GM19395 (cell line): ENCODE results near the gene DIS3L2.

Source experiments
- ATAC-seq: cut with Tn5 transposase; IDR thresholded peaks from one replicate; pipeline ENCODE4 v1.9.1; 2021; ENCODE audit warnings: mild to moderate bottlenecking, moderate library complexity; ENCODE audit not compliant: unreplicated experiment

Gene DIS3L2

GRCh38 chr2:232225429-232225828 is 263.9 kb downstream of the DIS3L2 start:
- ATAC-seq, result no peak

DNA sequence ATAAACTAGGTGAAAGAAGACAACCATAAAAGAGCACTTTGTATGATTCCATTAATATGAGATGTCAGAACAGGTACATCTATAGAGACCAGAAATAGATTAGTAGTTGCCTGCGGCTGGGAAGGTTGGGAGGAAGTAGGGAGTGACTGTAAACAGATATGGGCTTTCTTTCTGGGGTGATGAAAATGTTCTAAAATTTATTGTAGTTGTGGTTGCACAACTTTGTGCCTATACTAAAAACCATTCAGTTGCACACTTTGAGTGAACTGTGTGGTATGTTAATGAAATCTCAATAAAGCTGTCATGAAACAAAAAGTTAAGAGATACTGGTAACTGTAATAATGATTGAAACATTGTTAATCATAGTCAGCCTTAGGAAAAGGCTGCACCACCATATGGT is 264.4 kb downstream of the DIS3L2 start:
- no peak for ATAC-seq

DNA sequence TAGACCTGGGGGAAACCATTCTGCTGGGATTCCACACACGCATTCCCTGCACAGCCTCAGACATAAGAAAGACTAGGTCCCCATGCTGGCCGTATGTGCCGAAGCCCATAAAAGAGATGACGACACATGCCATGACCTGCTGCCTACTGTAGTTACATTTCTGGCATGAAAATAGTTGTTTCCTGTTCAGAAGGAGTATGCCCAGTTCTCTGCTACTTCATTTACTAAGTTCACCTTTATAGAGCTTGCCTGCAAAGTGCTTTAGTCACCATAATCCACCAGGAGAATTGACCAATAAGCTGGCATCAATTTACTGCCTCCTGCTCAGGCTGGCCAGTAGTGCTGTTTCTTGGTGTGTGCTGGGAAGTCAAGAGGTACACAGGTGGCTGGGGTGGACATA is 266.8 kb downstream of the DIS3L2 start:
- no peak for ATAC-seq

GRCh38 chr2:232228971-232229894 is 267.7 kb downstream of the DIS3L2 start:
- no peak for ATAC-seq

DNA sequence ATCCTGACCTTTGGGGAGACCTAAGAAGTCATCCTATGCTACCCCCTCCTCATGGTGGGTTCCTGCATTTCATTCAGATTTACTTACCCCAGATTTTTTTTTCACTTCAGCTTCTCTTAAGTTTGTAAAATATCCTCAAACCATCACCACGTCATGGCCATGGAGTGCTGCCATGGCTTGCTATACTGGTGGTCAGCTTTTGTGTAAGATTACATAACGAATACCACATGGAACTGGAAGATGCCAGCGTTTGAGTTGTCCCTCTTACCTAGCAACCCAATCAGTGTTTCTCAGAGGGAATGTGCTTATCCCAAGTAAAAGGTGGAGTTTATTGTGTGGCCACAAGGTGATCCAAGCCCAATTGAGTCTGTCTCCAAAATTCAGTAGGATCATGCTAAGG is 268.4 kb downstream of the DIS3L2 start:
- ATAC-seq, result no peak

- ATAC-seq, result no peak
Measured at GRCh38 chr2:232230560-232230959, 269.0 kb downstream of the DIS3L2 start.

- no peak for ATAC-seq
Measured at GRCh38 chr2:232231554-232231953, 270.0 kb downstream of the DIS3L2 start.

GRCh38 chr2:232232915-232233314 is 271.4 kb downstream of the DIS3L2 start:
- ATAC-seq, result no peak

DNA sequence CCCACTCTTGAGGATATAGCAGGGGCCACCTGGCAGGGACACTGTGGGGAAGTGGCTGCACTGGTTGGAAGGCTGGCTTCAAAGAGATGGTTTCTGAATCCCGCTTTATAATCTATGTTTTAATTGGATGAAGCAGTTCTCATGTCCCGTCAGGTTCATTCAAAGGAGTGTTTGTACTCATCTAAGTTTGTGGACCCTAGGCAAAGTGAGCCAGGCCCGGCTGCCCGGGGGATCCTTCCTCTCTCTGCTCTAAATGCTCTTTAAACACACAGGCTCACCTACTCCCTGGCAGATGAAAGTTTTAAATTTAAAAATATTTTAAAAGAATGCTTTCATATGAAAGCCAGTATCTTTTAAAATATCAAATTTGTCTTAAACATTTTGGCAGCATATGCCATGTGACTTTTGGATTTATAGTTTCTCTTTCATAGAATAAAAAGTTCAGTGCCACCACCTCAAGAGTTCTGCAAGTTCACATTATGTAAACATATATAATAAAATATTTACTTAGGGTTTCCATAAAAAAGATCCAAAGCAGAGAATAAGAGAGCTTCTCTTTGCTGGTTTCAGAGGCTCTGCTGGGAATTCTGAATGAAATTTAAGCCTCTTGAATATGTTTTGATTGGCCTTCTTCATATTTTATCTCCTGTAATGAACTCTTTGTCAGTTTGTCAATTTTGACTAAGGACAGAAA is 273.6 kb downstream of the DIS3L2 start:
- no peak for ATAC-seq

DNA sequence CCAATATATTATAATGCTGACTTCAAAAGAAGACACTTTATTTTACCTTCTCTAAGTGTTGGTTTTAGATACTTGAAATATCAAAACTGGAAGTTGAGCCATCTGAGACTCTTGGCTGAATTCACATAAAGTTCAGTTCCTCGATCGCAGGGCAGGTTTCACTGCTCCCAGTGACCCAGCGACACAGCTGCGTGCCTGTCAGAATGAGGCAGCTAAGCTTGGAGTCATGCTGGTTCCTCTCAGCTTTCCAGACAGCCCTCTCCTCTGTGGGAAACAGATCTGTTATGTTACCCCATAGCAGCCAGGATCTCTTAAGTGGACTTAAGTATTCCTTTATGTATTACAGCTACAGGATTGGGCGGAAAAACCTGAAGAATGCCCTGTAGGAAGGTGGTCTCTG is 274.2 kb downstream of the DIS3L2 start:
- no peak for ATAC-seq

- peak; percentile 85 for ATAC-seq
Measured at GRCh38 chr2:232236200-232236599, 274.7 kb downstream of the DIS3L2 start.

DNA sequence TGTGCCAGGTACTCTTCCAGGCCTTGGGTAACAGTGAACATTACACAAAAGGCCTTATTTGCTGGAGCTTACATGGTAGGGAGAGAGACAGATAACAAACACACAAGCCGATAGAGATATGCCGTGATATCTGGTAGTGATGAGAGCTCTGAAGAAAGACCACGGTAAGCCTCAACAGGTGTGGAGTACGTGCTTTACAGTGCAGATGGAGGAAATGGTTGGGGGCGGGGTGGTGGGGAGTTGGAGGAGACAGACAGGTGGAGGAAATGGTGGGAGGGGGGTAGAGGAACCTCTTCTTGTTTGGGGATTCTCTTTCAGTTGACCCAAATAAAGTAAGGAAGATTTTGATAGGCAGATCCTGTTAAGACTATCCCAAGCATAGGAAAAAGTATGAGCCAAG is 276.0 kb downstream of the DIS3L2 start:
- ATAC-seq, result no peak

GRCh38 chr2:232238108-232238507 is 276.6 kb downstream of the DIS3L2 start:
- ATAC-seq, result no peak

DNA sequence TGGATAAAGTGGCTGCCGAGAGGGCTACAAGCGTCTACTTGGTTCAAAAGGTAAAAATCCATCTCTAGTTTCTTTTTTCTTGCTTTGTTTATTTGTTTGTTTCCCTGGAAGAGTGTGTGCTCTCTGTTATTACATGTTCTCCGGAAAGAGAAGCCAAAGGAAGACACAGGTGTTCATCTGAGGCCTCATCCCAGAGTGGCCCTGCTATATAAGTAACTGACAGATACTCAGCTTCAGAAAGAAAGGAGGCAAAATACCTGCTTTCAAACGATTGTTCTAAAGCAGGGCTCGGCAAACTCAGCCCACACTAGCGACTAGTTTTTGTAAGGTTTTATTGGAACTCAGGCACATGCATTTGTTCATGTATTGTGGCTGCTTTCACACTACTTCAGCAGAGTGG is 277.1 kb downstream of the DIS3L2 start:
- no peak for ATAC-seq

- ATAC-seq, result no peak
Measured at GRCh38 chr2:232239951-232240681, 278.6 kb downstream of the DIS3L2 start.

GRCh38 chr2:232240906-232241305 is 279.4 kb downstream of the DIS3L2 start:
- ATAC-seq, result no peak

DNA sequence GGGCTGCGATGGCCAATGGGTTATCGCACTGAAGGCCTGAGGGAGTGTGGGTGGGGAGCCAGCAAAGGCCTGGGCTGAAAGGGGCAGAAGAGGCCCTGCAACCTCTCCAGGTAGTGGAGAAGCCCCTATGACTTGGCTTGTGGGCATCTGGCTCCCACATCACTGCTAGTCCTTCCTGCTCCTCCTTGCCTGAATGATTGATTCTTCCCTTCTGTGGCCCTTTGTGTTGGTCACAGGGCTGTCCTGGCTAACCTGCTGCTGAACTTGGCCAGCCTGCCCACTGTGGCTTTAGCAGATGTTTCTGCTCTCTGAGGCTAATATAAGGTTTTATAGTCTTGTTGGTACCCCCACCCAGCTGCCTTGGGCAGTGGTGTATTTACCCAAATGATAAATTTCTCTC is 280.8 kb downstream of the DIS3L2 start:
- ATAC-seq, result no peak

DNA sequence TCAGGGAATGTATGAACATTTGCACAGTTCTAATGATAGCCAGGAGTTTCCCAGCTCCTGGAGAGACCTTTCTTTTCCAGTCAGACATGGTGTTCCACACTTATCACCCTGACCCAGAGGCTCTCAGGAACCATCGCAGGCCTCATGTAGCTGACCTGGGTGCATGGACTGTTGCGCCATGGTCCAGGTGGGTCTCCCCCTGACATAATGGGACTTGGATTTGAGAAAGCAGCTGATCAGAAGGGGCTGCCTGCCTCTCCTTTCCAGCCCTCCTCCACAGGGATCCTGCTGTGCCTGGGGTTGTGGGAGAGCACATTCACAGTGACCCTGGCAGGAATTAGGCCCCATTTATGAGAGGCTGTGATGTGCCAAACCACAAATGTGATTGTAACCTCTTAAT is 283.6 kb downstream of the DIS3L2 start:
- ATAC-seq, result no peak

DNA sequence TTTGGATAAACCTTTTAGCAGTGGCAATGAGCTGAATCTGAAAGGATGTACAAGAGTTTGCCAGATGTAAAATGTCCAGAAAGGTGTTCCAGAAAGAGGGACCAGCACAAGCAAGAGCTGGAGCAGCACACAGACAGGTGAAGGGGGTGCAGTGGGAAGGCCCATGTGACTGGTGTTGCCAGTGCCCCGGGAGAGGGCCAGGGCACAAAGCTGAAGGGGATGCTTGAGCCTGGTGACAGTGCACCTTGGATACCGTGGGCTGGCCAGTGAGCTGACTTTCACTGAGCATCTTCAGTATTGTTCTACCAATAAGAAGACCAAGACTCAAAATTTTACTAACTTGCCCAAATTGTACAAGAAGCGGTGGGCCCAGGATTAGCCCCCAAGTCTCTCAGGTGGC is 284.7 kb downstream of the DIS3L2 start:
- no peak for ATAC-seq

DNA sequence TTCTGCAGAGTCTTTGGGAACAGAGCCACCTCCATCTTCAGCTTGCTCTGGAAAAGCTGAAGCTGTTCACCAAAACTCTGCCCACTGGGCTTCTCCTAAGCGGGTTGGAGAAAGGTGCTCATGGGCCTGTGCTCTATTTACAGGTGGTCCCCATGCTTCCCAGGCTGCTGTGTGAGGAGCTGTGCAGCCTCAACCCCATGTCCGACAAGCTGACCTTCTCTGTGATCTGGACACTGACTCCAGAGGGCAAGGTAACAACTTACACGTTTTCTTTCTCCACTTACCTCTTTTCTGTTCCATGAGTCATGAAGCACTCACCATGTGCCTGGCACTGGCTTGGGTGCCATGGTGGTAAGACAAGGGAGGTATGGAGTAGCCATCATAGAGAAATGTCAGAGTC is 287.6 kb downstream of the DIS3L2 start:
- no peak for ATAC-seq
